CD14-positive monocyte (primary cell): Measurements from ENCODE around the gene ATOH8. TPM values are rescaled to one million over a fixed set of nuclear protein-coding genes. Genes with fewer than 3 reads are reported as not detected.

Experiments used
- DNase-seq, 3 donors: peaks; one replicate each; pipeline ENCODE4 v3.0.0-alpha.2; 2011 to 2022
- H2AFZ ChIP-seq: 2 replicates; pipeline ENCODE4 v1.6.0; 2012; ENCODE audit warnings: mild to moderate bottlenecking, low read depth, low read length, inconsistent platforms; ENCODE audit not compliant: insufficient read depth, poor library complexity, severe bottlenecking
- H3K27ac ChIP-seq, 2 donors: 1 replicate in 1 of 2; 2 replicates in 1 of 2; pipeline ENCODE4 v1.5.1; 2012 to 2013; ENCODE audit warnings: low read length in 2 of 2, control low read depth in 1 of 2, inconsistent platforms in 1 of 2, low read depth in 1 of 2, mild to moderate bottlenecking in 1 of 2
- H3K27me3 ChIP-seq, 2 donors: one replicate each; pipeline versions ENCODE4 v1.6.0 to v1.6.1; 2011 to 2013; ENCODE audit warnings: low read length in 2 of 2; ENCODE audit not compliant: control insufficient read depth in 2 of 2, insufficient read depth in 2 of 2
- H3K36me3 ChIP-seq, 2 donors: replicated peaks in 1 of 2; 1 replicate in 1 of 2; 2 replicates in 1 of 2; pipeline versions ENCODE4 v1.5.1 to v1.6.1; 2012 to 2013; ENCODE audit warnings: low read length in 2 of 2, control low read depth in 1 of 2, inconsistent platforms in 1 of 2, mild to moderate bottlenecking in 1 of 2; ENCODE audit not compliant: insufficient read depth in 2 of 2, control insufficient read depth in 1 of 2
- H3K4me1 ChIP-seq, 2 donors: 1 replicate in 1 of 2; 2 replicates in 1 of 2; pipeline versions ENCODE4 v1.5.1 to v1.6.1; 2012 to 2013; ENCODE audit warnings: low read length in 2 of 2, control low read depth in 1 of 2, inconsistent platforms in 1 of 2, mild to moderate bottlenecking in 1 of 2, moderate library complexity in 1 of 2; ENCODE audit not compliant: insufficient read depth in 2 of 2, control insufficient read depth in 1 of 2
- H3K4me2 ChIP-seq: replicated peaks from 2 replicates; pipeline ENCODE3; 2012; ENCODE audit warnings: low read length, moderate library complexity, mild to moderate bottlenecking; ENCODE audit not compliant: poor library complexity, severe bottlenecking; ENCODE audit errors: extremely low read depth
- H3K4me3 ChIP-seq, 3 experiments: fragments of 200-600 bp in 1 of 3; sonication (generic) in 1 of 3; replicated peaks in 1 of 3; 1 replicate in 2 of 3; 2 replicates in 1 of 3; pipeline ENCODE4 v1.5.1; 2011 to 2013; ENCODE audit warnings: low read length in 3 of 3, mild to moderate bottlenecking in 3 of 3, control low read depth in 2 of 3, low read depth in 2 of 3, inconsistent platforms in 1 of 3, moderate library complexity in 1 of 3
- H3K79me2 ChIP-seq: 2 replicates; pipeline ENCODE4 v1.6.0; 2012; ENCODE audit warnings: mild to moderate bottlenecking, control low read depth, inconsistent platforms, low read length, moderate library complexity; ENCODE audit not compliant: insufficient read depth
- H3K9ac ChIP-seq: 2 replicates; pipeline ENCODE4 v1.6.0; 2017; ENCODE audit warnings: low read length, mild to moderate bottlenecking; ENCODE audit not compliant: insufficient read depth, poor library complexity, severe bottlenecking
- H3K9me3 ChIP-seq, 2 donors: replicated peaks in 1 of 2; 1 replicate in 1 of 2; 2 replicates in 1 of 2; pipeline versions ENCODE4 v1.5.1 to v1.6.1; 2012 to 2013; ENCODE audit warnings: low read length in 2 of 2, control low read depth in 1 of 2; ENCODE audit not compliant: control insufficient read depth in 1 of 2, insufficient read depth in 1 of 2
- H4K20me1 ChIP-seq: 2 replicates; pipeline ENCODE4 v1.6.0; 2012; ENCODE audit warnings: mild to moderate bottlenecking, low read length, control low read depth, moderate library complexity; ENCODE audit not compliant: insufficient read depth
- H3K27ac Mint-ChIP-seq, 7 donors: one replicate each; pipeline ENCODE4 v1.8.0; 2020; ENCODE audit warnings: mild to moderate bottlenecking in 7 of 7, mixed read lengths in 7 of 7, moderate library complexity in 6 of 7, inconsistent platforms in 2 of 7
- H3K27me3 Mint-ChIP-seq, 3 donors: one replicate each; pipeline ENCODE4 v1.8.0; 2021 to 2022; ENCODE audit warnings: low read depth in 3 of 3, mild to moderate bottlenecking in 3 of 3, mixed read lengths in 3 of 3, moderate library complexity in 3 of 3, inconsistent platforms in 1 of 3
- H3K36me3 Mint-ChIP-seq, 2 donors: one replicate each; pipeline ENCODE4 v1.8.0; 2020; ENCODE audit warnings: mixed read lengths in 2 of 2, inconsistent platforms in 1 of 2, mild to moderate bottlenecking in 1 of 2
- H3K4me1 Mint-ChIP-seq: one replicate; pipeline ENCODE4 v1.8.0; 2020; ENCODE audit warnings: mild to moderate bottlenecking, mixed read lengths
- H3K4me3 Mint-ChIP-seq, 2 donors: one replicate each; pipeline ENCODE4 v1.8.0; 2020; ENCODE audit warnings: mild to moderate bottlenecking in 2 of 2, mixed read lengths in 2 of 2, moderate library complexity in 1 of 2
- H3K9me3 Mint-ChIP-seq, 7 donors: one replicate each; pipeline ENCODE4 v1.8.0; 2020 to 2022; ENCODE audit warnings: mixed read lengths in 7 of 7, mild to moderate bottlenecking in 6 of 7, moderate library complexity in 6 of 7, inconsistent platforms in 2 of 7
- WGBS: methylation state at CpG from one replicate; pipeline ENCODE4 v1.1.5; 2013; ENCODE audit warnings: missing lambda C conversion rate; ENCODE audit not compliant: insufficient coverage; 5-methylcytosine and 5-hydroxymethylcytosine counted together
- intact Hi-C, 2 donors: fragments of 100-400 bp; cut with micrococcal nuclease; formaldehyde crosslinking; loops; one replicate each; pipeline versions ENCODE4 v1.15.0 to v1.15.1; 2023
- polyA plus RNA-seq, 3 donors: library from polyadenylated mRNA; depleted of rRNA in 1 of 3; unstranded in 2 of 3; stranded (reverse) in 1 of 3; fragments of 300-500 nt in 2 of 3; fragments of >200 nt in 1 of 3; fragmentation: Illumina TruSeq in 2 of 3; gene quantifications; 1 replicate in 2 of 3; 2 replicates in 1 of 3; pipeline ENCODE4 v1.2.3, GENCODE V29; 2012 to 2021
- TF ChIP-seq, protein P1 (sequence below): fragments of 200-600 bp; IDR thresholded peaks from one replicate; pipeline ENCODE4 v1.8.0; 2022; ENCODE audit warnings: antibody characterized with exemption, mild to moderate bottlenecking

The ATOH8 gene
- polyA plus RNA-seq, 3 donors, result 2.0 to 3.9 (median 2.1) TPM

DNA sequence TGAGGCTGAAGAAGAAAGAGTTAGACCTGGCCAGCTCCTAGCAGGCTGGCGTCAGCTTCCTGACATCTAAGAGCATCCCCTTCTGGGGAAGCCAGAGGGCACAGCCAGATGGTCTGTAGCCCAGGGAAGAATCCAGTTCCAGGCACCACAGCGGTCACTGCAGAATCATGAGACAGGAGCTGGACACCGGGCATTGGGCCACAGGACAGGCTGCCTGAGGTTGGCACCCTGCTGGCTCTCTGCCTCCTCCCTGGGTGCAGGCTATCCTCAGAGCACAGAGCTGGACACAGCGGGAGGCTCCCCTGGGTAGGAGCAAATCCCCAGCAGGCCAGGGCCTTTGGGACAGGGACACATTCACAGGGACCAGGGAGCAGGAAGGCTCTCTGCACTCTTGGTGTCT is 19.8 kb upstream of the ATOH8 start:
- WGBS, result 88% methylated on average over 4 of the region's 4 CpGs
- Histone ChIP-seq H3K4me2 (no peak overlapping the region), H3K27me3 (no peaks in the 10 kb centered on the region), H3K79me2 (no peaks in the 10 kb centered on the region), H3K27ac (no peak overlapping the region), H3K9me3 (no peaks in the 10 kb centered on the region), H4K20me1 (no peaks in the 10 kb centered on the region), H2AFZ (no peak overlapping the region), H3K9ac (no peak overlapping the region), H3K4me1 (peaks cover 4% of the 10 kb centered on the region in 2 donors), H3K36me3 (no peaks in the 10 kb centered on the region), H3K4me3 (no peak overlapping the region)
- peaks cover 0 to 5% (median 0%) of the 10 kb centered on the region in 7 donors for H3K9me3 Mint-ChIP-seq
- intact Hi-C loops, result no loop called here
- H3K4me3 Mint-ChIP-seq, result no peak overlapping the region
- H3K27ac Mint-ChIP-seq, result peak overlapping the region in 1 of 7 donors; percentile 26
- H3K4me1 Mint-ChIP-seq, result peaks cover 8% of the 10 kb centered on the region
- H3K27me3 Mint-ChIP-seq, result peaks cover 1 to 3% (median 2%) of the 10 kb centered on the region in 3 donors
- TF ChIP-seq, protein P1, sequence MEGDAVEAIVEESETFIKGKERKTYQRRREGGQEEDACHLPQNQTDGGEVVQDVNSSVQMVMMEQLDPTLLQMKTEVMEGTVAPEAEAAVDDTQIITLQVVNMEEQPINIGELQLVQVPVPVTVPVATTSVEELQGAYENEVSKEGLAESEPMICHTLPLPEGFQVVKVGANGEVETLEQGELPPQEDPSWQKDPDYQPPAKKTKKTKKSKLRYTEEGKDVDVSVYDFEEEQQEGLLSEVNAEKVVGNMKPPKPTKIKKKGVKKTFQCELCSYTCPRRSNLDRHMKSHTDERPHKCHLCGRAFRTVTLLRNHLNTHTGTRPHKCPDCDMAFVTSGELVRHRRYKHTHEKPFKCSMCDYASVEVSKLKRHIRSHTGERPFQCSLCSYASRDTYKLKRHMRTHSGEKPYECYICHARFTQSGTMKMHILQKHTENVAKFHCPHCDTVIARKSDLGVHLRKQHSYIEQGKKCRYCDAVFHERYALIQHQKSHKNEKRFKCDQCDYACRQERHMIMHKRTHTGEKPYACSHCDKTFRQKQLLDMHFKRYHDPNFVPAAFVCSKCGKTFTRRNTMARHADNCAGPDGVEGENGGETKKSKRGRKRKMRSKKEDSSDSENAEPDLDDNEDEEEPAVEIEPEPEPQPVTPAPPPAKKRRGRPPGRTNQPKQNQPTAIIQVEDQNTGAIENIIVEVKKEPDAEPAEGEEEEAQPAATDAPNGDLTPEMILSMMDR, result no peak
- no peaks in the 10 kb centered on the region for H3K36me3 Mint-ChIP-seq
- DNase-seq, result no peak

- 80% methylated on average over 1 of the region's 5 CpGs for WGBS
- H3K4me1 ChIP-seq, result no peaks in the 10 kb centered on the region
These were observed 18.7 kb upstream of the ATOH8 start for GRCh38 chr2:85734942-85735608.

More at GRCh38 chr2:85734942-85735608, 18.7 kb upstream of the ATOH8 start:
- Histone ChIP-seq H3K4me2 (no peak overlapping the region), H3K9ac (no peak overlapping the region), H3K4me3 (no peak overlapping the region), H2AFZ (no peak overlapping the region), H3K36me3 (no peaks in the 10 kb centered on the region), H3K9me3 (no peaks in the 10 kb centered on the region), H4K20me1 (no peaks in the 10 kb centered on the region), H3K27ac (no peak overlapping the region), H3K27me3 (no peaks in the 10 kb centered on the region), H3K79me2 (no peaks in the 10 kb centered on the region)
- H3K36me3 Mint-ChIP-seq, result no peaks in the 10 kb centered on the region
- H3K4me1 Mint-ChIP-seq, result peaks cover 2% of the 10 kb centered on the region
- no peak for DNase-seq
- intact Hi-C loops, result no loop called here
- TF ChIP-seq, protein P1, result no peak
- H3K4me3 Mint-ChIP-seq, result no peak overlapping the region
- peaks cover 0 to 5% (median 0%) of the 10 kb centered on the region in 7 donors for H3K9me3 Mint-ChIP-seq
- H3K27ac Mint-ChIP-seq, result no peak overlapping the region
- peaks cover 2 to 5% (median 3%) of the 10 kb centered on the region in 3 donors for H3K27me3 Mint-ChIP-seq
